B cell (primary cell): ENCODE measurements around the gene TPI1. TPM values are rescaled to one million over a fixed set of nuclear protein-coding genes. Genes with fewer than 3 reads are reported as not detected.

ENCODE experiments used
- ATAC-seq: fragments of 200-7000 bp; cut with Tn5 transposase; one replicate; pipeline ENCODE4 v1.10.0; 2021; ENCODE audit warnings: low read depth, mild to moderate bottlenecking, moderate number of reproducible peaks, moderate library complexity
- CTCF ChIA-PET: fragments of 350-600 bp; sonication (Branson Sonifier 250); formaldehyde crosslinking; loops from one replicate; lab custom pipeline; 2021; ENCODE audit warnings: antibody characterized with exemption, inconsistent platforms; lab: Charles Lee
- POLR2A ChIA-PET: fragments of 350-600 bp; sonication (Branson Sonifier 250); formaldehyde crosslinking; loops from one replicate; lab custom pipeline; 2021; ENCODE audit warnings: antibody characterized with exemption; lab: Charles Lee
- DNase-seq: peaks from one replicate; pipeline ENCODE4 v3.0.0; 2013
- H2AFZ ChIP-seq: 2 replicates; pipeline ENCODE4 v1.6.1; 2012; ENCODE audit warnings: mild to moderate bottlenecking, low read depth, low read length; ENCODE audit not compliant: insufficient read depth, poor library complexity, severe bottlenecking
- H3K27ac ChIP-seq, 2 donors: 1 replicate in 1 of 2; 2 replicates in 1 of 2; pipeline ENCODE4 v1.5.1; 2012 to 2013; ENCODE audit warnings: low read length in 2 of 2, mild to moderate bottlenecking in 2 of 2, moderate library complexity in 1 of 2
- H3K27me3 ChIP-seq, 4 experiments: fragments of 200-600 bp in 1 of 4; sonication (generic) in 1 of 4; replicated peaks in 1 of 4; 1 replicate in 2 of 4; 2 replicates in 2 of 4; pipeline versions ENCODE4 v1.6.1 to v1.7.0; 2013 to 2016; ENCODE audit warnings: low read length in 3 of 4, mild to moderate bottlenecking in 2 of 4, mixed read lengths in 1 of 4, moderate library complexity in 1 of 4; ENCODE audit not compliant: insufficient read depth in 4 of 4, control insufficient read depth in 3 of 4; ENCODE audit errors: control extremely low read depth in 1 of 4
- H3K36me3 ChIP-seq, 2 experiments: replicated peaks in 1 of 2; 1 replicate in 1 of 2; 2 replicates in 1 of 2; pipeline versions ENCODE4 v1.6.1 to v1.7.1; 2013; ENCODE audit warnings: low read length in 1 of 2; ENCODE audit not compliant: insufficient read depth in 2 of 2, control insufficient read depth in 1 of 2; ENCODE audit errors: control extremely low read depth in 1 of 2, extremely low read depth in 1 of 2
- H3K4me1 ChIP-seq, 2 donors: fragments of 200-600 bp in 1 of 2; sonication (generic) in 1 of 2; 1 replicate in 1 of 2; 2 replicates in 1 of 2; pipeline versions ENCODE4 v1.5.1 to v1.6.1; 2013 to 2017; ENCODE audit warnings: low read length in 2 of 2; ENCODE audit not compliant: control insufficient read depth in 2 of 2, insufficient read depth in 2 of 2
- H3K4me2 ChIP-seq: replicated peaks from 2 replicates; pipeline ENCODE3; 2012; ENCODE audit warnings: mild to moderate bottlenecking, low read depth, low read length; ENCODE audit not compliant: poor library complexity, severe bottlenecking
- H3K4me3 ChIP-seq, 5 experiments: fragments of 200-600 bp in 1 of 5; sonication (generic) in 1 of 5; 1 replicate in 3 of 5; 2 replicates in 2 of 5; pipeline versions ENCODE4 v1.5.1 to v1.7.0; 2011 to 2016; ENCODE audit warnings: low read length in 4 of 5, mild to moderate bottlenecking in 4 of 5, low read depth in 2 of 5, control low read depth in 1 of 5, moderate library complexity in 1 of 5; ENCODE audit not compliant: insufficient read depth in 1 of 5; ENCODE audit errors: control extremely low read depth in 1 of 5, extremely low read depth in 1 of 5
- H3K79me2 ChIP-seq: fragments of 200-600 bp; sonication (generic); one replicate; pipeline ENCODE4 v1.6.0; 2016; ENCODE audit warnings: low read length; ENCODE audit not compliant: control insufficient read depth, insufficient read depth
- H3K9ac ChIP-seq: fragments of 200-600 bp; sonication (generic); 2 replicates; pipeline ENCODE4 v1.6.1; 2017; ENCODE audit warnings: mild to moderate bottlenecking, low read length, moderate library complexity
- H3K9me3 ChIP-seq, 3 donors: one replicate each; pipeline versions ENCODE4 v1.6.1 to v1.7.1; 2013; ENCODE audit warnings: low read length in 2 of 3; ENCODE audit not compliant: control insufficient read depth in 2 of 3, insufficient read depth in 1 of 3; ENCODE audit errors: control extremely low read depth in 1 of 3
- H4K20me1 ChIP-seq: 2 replicates; pipeline ENCODE4 v1.6.0; 2012; ENCODE audit warnings: mild to moderate bottlenecking, low read length; ENCODE audit not compliant: insufficient read depth, control insufficient read depth, poor library complexity, severe bottlenecking
- H3K27ac Mint-ChIP-seq: one replicate; pipeline ENCODE4 v1.8.0; 2021; ENCODE audit warnings: mixed read lengths
- H3K27me3 Mint-ChIP-seq: one replicate; pipeline ENCODE4 v1.8.0; 2021; ENCODE audit warnings: mixed read lengths
- H3K4me1 Mint-ChIP-seq: one replicate; pipeline ENCODE4 v1.8.0; 2021; ENCODE audit warnings: mixed read lengths
- H3K4me3 Mint-ChIP-seq: one replicate; pipeline ENCODE4 v1.8.0; 2021; ENCODE audit warnings: mixed read lengths
- H3K9me3 Mint-ChIP-seq: one replicate; pipeline ENCODE4 v1.8.0; 2022; ENCODE audit warnings: mixed read lengths; ENCODE audit not compliant: insufficient read depth
- EZH2 ChIP-seq: IDR thresholded peaks from 2 replicates; pipeline ENCODE4 v1.6.1; 2012; ENCODE audit warnings: borderline replicate concordance, low read depth, mild to moderate bottlenecking, moderate library complexity, low read length; ENCODE audit not compliant: insufficient read depth, poor library complexity, severe bottlenecking
- WGBS: methylation state at CpG from one replicate; pipeline ENCODE4 v1.1.5; 2013; ENCODE audit warnings: missing lambda C conversion rate; ENCODE audit not compliant: insufficient coverage; 5-methylcytosine and 5-hydroxymethylcytosine counted together
- intact Hi-C: fragments of 100-400 bp; cut with micrococcal nuclease; formaldehyde crosslinking; loops from one replicate; pipeline ENCODE4 v1.10.0; 2022
- polyA plus RNA-seq: library from polyadenylated mRNA; depleted of rRNA; stranded (reverse); fragments of >200 nt; gene quantifications from 2 replicates; pipeline ENCODE4 v1.2.3, GENCODE V29; 2012
- total RNA-seq, 2 donors: library from RNA; stranded (reverse); fragments of 120-200 nt in 1 of 2; gene quantifications; 1 replicate in 1 of 2; 2 replicates in 1 of 2; pipeline versions ENCODE4 v1.2.3 to v1.2.4, GENCODE V29; 2013 to 2022
- TF ChIP-seq, protein P1 (sequence below): fragments of 200-600 bp; IDR thresholded peaks from one replicate; pipeline ENCODE4 v1.8.0; 2022; ENCODE audit warnings: antibody characterized with exemption, mild to moderate bottlenecking

TPI1 gene
- total and polyA plus RNA-seq, 2 donors (not counting 1 experiment from before 2014, with no cell fraction given): 181 to 187 TPM

- H3K9me3 Mint-ChIP-seq: no peaks in the 10 kb centered on the region
- TF ChIP-seq EZH2: no peak
- TF ChIP-seq, protein P1, sequence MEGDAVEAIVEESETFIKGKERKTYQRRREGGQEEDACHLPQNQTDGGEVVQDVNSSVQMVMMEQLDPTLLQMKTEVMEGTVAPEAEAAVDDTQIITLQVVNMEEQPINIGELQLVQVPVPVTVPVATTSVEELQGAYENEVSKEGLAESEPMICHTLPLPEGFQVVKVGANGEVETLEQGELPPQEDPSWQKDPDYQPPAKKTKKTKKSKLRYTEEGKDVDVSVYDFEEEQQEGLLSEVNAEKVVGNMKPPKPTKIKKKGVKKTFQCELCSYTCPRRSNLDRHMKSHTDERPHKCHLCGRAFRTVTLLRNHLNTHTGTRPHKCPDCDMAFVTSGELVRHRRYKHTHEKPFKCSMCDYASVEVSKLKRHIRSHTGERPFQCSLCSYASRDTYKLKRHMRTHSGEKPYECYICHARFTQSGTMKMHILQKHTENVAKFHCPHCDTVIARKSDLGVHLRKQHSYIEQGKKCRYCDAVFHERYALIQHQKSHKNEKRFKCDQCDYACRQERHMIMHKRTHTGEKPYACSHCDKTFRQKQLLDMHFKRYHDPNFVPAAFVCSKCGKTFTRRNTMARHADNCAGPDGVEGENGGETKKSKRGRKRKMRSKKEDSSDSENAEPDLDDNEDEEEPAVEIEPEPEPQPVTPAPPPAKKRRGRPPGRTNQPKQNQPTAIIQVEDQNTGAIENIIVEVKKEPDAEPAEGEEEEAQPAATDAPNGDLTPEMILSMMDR: no peak
- Histone ChIP-seq H3K27me3 (peaks cover 0 to 9% (median 0%) of the 10 kb centered on the region in 4 experiments), H3K4me2 (peak overlapping the region; percentile 42), H3K9ac (no peak overlapping the region), H3K9me3 (peaks cover 0 to 3% (median 0%) of the 10 kb centered on the region in 3 donors), H3K36me3 (no peaks in the 10 kb centered on the region), H3K27ac (peak overlapping the region in 1 of 2 donors; percentile 24), H3K4me1 (peaks cover 0 to 24% of the 10 kb centered on the region in 2 donors), H3K79me2 (no peaks in the 10 kb centered on the region), H2AFZ (peak overlapping the region; percentile 47), H4K20me1 (no peaks in the 10 kb centered on the region), H3K4me3 (no peak overlapping the region)
- no peaks in the 10 kb centered on the region for H3K27me3 Mint-ChIP-seq
- intact Hi-C loops: no loop called here
- WGBS: 67% methylated on average over 7 of the region's 10 CpGs
- peak overlapping the region; percentile 34 for H3K4me3 Mint-ChIP-seq
- ChIA-PET CTCF (interaction anchor here (0.5 to 1.8 kb wide), 5 partner anchors 11 to 120 kb away, joined by 3 to 8 read pairs (median 5); partner anchors contain the start of genes CDCA3, MLF2 and USP5), POLR2A (interaction anchor here (1.2 kb wide), 1 partner anchor 13 kb away, joined by 4 read pairs; the partner anchor contains the start of gene USP5)
- peak; percentile 77 for ATAC-seq
- peak overlapping the region; percentile 61 for H3K27ac Mint-ChIP-seq
- DNase-seq: peak; percentile 69
- peaks cover 17% of the 10 kb centered on the region for H3K4me1 Mint-ChIP-seq
Observed at GRCh38 chr12:6839482-6840201, 27.7 kb upstream of the TPI1 start.

- 100% methylated on average over 1 of the region's 1 CpG for WGBS
- Histone ChIP-seq H4K20me1 (no peaks in the 10 kb centered on the region), H3K9me3 (peaks cover 0 to 3% (median 0%) of the 10 kb centered on the region in 3 donors), H3K4me3 (no peak overlapping the region), H3K9ac (no peak overlapping the region), H3K27me3 (peaks cover 0 to 9% (median 0%) of the 10 kb centered on the region in 4 experiments), H3K36me3 (no peaks in the 10 kb centered on the region), H3K79me2 (no peaks in the 10 kb centered on the region), H3K27ac (peak overlapping the region in 1 of 2 donors; percentile 24), H3K4me1 (peaks cover 0 to 24% of the 10 kb centered on the region in 2 donors), H2AFZ (peak overlapping the region; percentile 47), H3K4me2 (peak overlapping the region; percentile 42)
- TF ChIP-seq, protein P1: no peak
- TF ChIP-seq EZH2: no peak
- Mint-ChIP-seq H3K4me1 (peaks cover 17% of the 10 kb centered on the region), H3K9me3 (no peaks in the 10 kb centered on the region), H3K27me3 (no peaks in the 10 kb centered on the region), H3K4me3 (no peak overlapping the region), H3K27ac (peak overlapping the region; percentile 61)
- intact Hi-C loops: no loop called here
- ChIA-PET CTCF (interaction anchor here (0.5 to 1.8 kb wide), 3 partner anchors 11 to 120 kb away, joined by 3 to 8 read pairs (median 3); partner anchors contain the start of genes CDCA3, MLF2 and USP5), POLR2A (no interaction called here)
- ATAC-seq (no peak), DNase-seq (no peak)
Observed at GRCh38 chr12:6840330-6840729, 27.0 kb upstream of the TPI1 start.
